CD4-positive, alpha-beta T cell (primary cell): ENCODE measurements around the gene CCDC51. TPM values are rescaled to one million over a fixed set of nuclear protein-coding genes. Genes with fewer than 3 reads are reported as not detected.
A peak's percentile ranks its signal among the peaks of the same experiment; 100 is the strongest.
"Not testable (repeated sequence)": the region's sequence is repeated elsewhere in the genome, so short reads cannot be mapped to it uniquely, and the experiment has no call there.

Experiments used
- ATAC-seq: fragments of 200-7000 bp; cut with Tn5 transposase; one replicate; pipeline ENCODE4 v1.10.0; 2022; ENCODE audit warnings: mild to moderate bottlenecking; ENCODE audit not compliant: poor library complexity
- CTCF ChIA-PET: fragments of 350-600 bp; sonication (Branson Sonifier 250); formaldehyde crosslinking; loops from one replicate; lab custom pipeline; 2021; ENCODE audit warnings: antibody characterized with exemption, inconsistent platforms; lab: Charles Lee
- POLR2A ChIA-PET: fragments of 350-600 bp; sonication (Branson Sonifier 250); formaldehyde crosslinking; loops from one replicate; lab custom pipeline; 2021; ENCODE audit warnings: antibody characterized with exemption, inconsistent platforms; lab: Charles Lee
- DNase-seq, 14 experiments: peaks; one replicate each; pipeline ENCODE4 v3.0.0-alpha.2; 2013 to 2020; ENCODE audit warnings: mixed read lengths in 2 of 14
- H3K27ac ChIP-seq, 2 donors: one replicate each; pipeline versions ENCODE4 v1.5.1 to v1.7.0; 2013; ENCODE audit warnings: low read length in 2 of 2, low read depth in 1 of 2, mild to moderate bottlenecking in 1 of 2
- H3K27me3 ChIP-seq, 2 experiments: 1 replicate in 1 of 2; 2 replicates in 1 of 2; pipeline versions ENCODE4 v1.6.1 to v1.7.0; 2013; ENCODE audit warnings: low read length in 2 of 2, control low read depth in 1 of 2, mild to moderate bottlenecking in 1 of 2, moderate library complexity in 1 of 2; ENCODE audit not compliant: insufficient read depth in 2 of 2, control insufficient read depth in 1 of 2
- H3K36me3 ChIP-seq: one replicate; pipeline ENCODE4 v1.6.1; 2013; ENCODE audit warnings: low read length, control low read depth; ENCODE audit not compliant: insufficient read depth
- H3K4me1 ChIP-seq: one replicate; pipeline ENCODE4 v1.6.1; 2013; ENCODE audit warnings: low read length, control low read depth; ENCODE audit not compliant: insufficient read depth
- H3K4me3 ChIP-seq: one replicate; pipeline ENCODE4 v1.5.1; 2013; ENCODE audit warnings: mild to moderate bottlenecking, low read length, moderate library complexity
- H3K9me3 ChIP-seq, 2 experiments: 1 replicate in 1 of 2; 2 replicates in 1 of 2; pipeline versions ENCODE4 v1.6.1 to v1.7.0; 2013; ENCODE audit warnings: low read length in 2 of 2, mild to moderate bottlenecking in 2 of 2, control low read depth in 1 of 2, moderate library complexity in 1 of 2; ENCODE audit not compliant: control insufficient read depth in 1 of 2, insufficient read depth in 1 of 2
- H3K27ac Mint-ChIP-seq: one replicate; pipeline ENCODE4 v1.8.0; 2020; ENCODE audit warnings: mixed read lengths
- H3K27me3 Mint-ChIP-seq: one replicate; pipeline ENCODE4 v1.8.0; 2021; ENCODE audit warnings: mixed read lengths
- H3K36me3 Mint-ChIP-seq: one replicate; pipeline ENCODE4 v1.8.0; 2021; ENCODE audit warnings: low read depth, mixed read lengths
- H3K4me1 Mint-ChIP-seq: one replicate; pipeline ENCODE4 v1.8.0; 2021; ENCODE audit warnings: low read depth, mixed read lengths
- H3K4me3 Mint-ChIP-seq: one replicate; pipeline ENCODE4 v1.8.0; 2020; ENCODE audit warnings: mild to moderate bottlenecking, mixed read lengths
- H3K9me3 Mint-ChIP-seq: one replicate; pipeline ENCODE4 v1.8.0; 2020; ENCODE audit warnings: mixed read lengths
- CTCF ChIP-seq: fragments of 200-600 bp; IDR thresholded peaks from one replicate; pipeline ENCODE4 v1.8.0; 2022; ENCODE audit warnings: antibody characterized with exemption, mild to moderate bottlenecking
- intact Hi-C, 2 experiments: fragments of 100-400 bp; cut with DNase I in 1 of 2; cut with micrococcal nuclease in 1 of 2; formaldehyde crosslinking; loops; one replicate each; pipeline versions ENCODE4 v1.15.1 to v1.9.0; 2023 to 2025; cut with DNase I, micrococcal nuclease
- total RNA-seq, 174 experiments: library from RNA in 2 of 174; stranded (reverse) in 2 of 174; gene quantifications; one replicate each; pipeline ENCODE4 v1.2.3 and lab custom pipeline; 2021 to 2026

Gene CCDC51
- total RNA-seq, 2 experiments from 2014 or later: 5.5 to 5.8 TPM

- H3K4me1 ChIP-seq: no peaks in the 10 kb centered on the region
- no peaks in the 10 kb centered on the region for H3K27me3 ChIP-seq
- no peaks in the 10 kb centered on the region for H3K9me3 ChIP-seq
- H3K36me3 Mint-ChIP-seq: no peaks in the 10 kb centered on the region
- no peaks in the 10 kb centered on the region for H3K4me1 Mint-ChIP-seq
- DNase-seq (peak in 1 of 14 experiments; percentile 5), ATAC-seq (no peak)
- no peak overlapping the region for H3K4me3 Mint-ChIP-seq
- no peaks in the 10 kb centered on the region for H3K36me3 ChIP-seq
- ChIA-PET POLR2A (interaction anchor here (3.1 kb wide), 1 partner anchor 34 kb away, joined by 37 read pairs; no protein-coding TSS in a partner anchor), CTCF (interaction anchor here (5.1 kb wide), 1 partner anchor 34 kb away, joined by 118 read pairs; no protein-coding TSS in a partner anchor)
- no peaks in the 10 kb centered on the region for H3K27me3 Mint-ChIP-seq
- no peak for TF ChIP-seq CTCF
- no peak overlapping the region for H3K27ac Mint-ChIP-seq
- H3K4me3 ChIP-seq: no peak overlapping the region
- H3K27ac ChIP-seq: no peak overlapping the region
- H3K9me3 Mint-ChIP-seq: no peaks in the 10 kb centered on the region
- intact Hi-C loops: no loop called here
Measured at GRCh38 chr3:48402281-48402732, 37.6 kb downstream of the CCDC51 start.

GRCh38 chr3:48401434-48401901 is 38.5 kb downstream of the CCDC51 start:
- peak in 1 of 14 experiments; percentile 6 for DNase-seq
- not testable (repeated sequence) for H3K36me3 ChIP-seq, H3K4me3 ChIP-seq, H3K9me3 Mint-ChIP-seq, H3K27ac ChIP-seq, H3K9me3 ChIP-seq, H3K4me1 ChIP-seq, ATAC-seq, H3K27me3 ChIP-seq, H3K36me3 Mint-ChIP-seq, H3K27me3 Mint-ChIP-seq, H3K4me1 Mint-ChIP-seq, H3K27ac Mint-ChIP-seq, H3K4me3 Mint-ChIP-seq
- intact Hi-C loops: loop anchor here (1.0 to 2.0 kb wide), 9 partner anchors 35 to 285 kb away; partner anchors contain the start of gene UQCRC1 (in 2 of the 2)
- POLR2A ChIA-PET: interaction anchor here (0.6 to 3.1 kb wide), 7 partner anchors 34 to 155 kb away, joined by 3 to 37 read pairs (median 5); partner anchors contain the start of genes CCDC51, PFKFB4 and TMA7
- CTCF ChIA-PET: interaction anchor here (0.6 to 5.1 kb wide), 19 partner anchors 14 to 621 kb away, joined by 3 to 118 read pairs (median 4); partner anchors contain the start of genes ATRIP, CCDC51, NDUFAF3 and PFKFB4

- Histone ChIP-seq H3K27me3 (no peaks in the 10 kb centered on the region), H3K4me3 (no peak overlapping the region), H3K4me1 (no peaks in the 10 kb centered on the region), H3K36me3 (no peaks in the 10 kb centered on the region), H3K27ac (no peak overlapping the region), H3K9me3 (no peaks in the 10 kb centered on the region)
- Mint-ChIP-seq H3K4me1 (no peaks in the 10 kb centered on the region), H3K27ac (no peak overlapping the region), H3K36me3 (no peaks in the 10 kb centered on the region), H3K4me3 (no peak overlapping the region), H3K27me3 (peaks cover 1% of the 10 kb centered on the region), H3K9me3 (no peaks in the 10 kb centered on the region)
- ChIA-PET POLR2A (interaction anchor here (0.6 to 3.1 kb wide), 8 partner anchors 35 to 158 kb away, joined by 3 to 37 read pairs (median 5); partner anchors contain the start of genes CCDC51, PFKFB4 and TMA7), CTCF (interaction anchor here (0.6 to 5.1 kb wide), 20 partner anchors 15 to 621 kb away, joined by 3 to 118 read pairs (median 4); partner anchors contain the start of genes ATRIP, CCDC51, NDUFAF3 and PFKFB4)
- DNase-seq (peak; percentile 45 to 88 (median 56)), ATAC-seq (peak; percentile 82)
- TF ChIP-seq CTCF: peak; percentile 93
- intact Hi-C loops: loop anchor here (1.0 to 2.0 kb wide), 9 partner anchors 35 to 285 kb away; partner anchors contain the start of gene UQCRC1 (in 2 of the 2)
Measured at GRCh38 chr3:48400824-48401433, 39.0 kb downstream of the CCDC51 start.
